C4-2B (cell line): Measurements from ENCODE around the gene P2RX7.

ENCODE experiments used
- CTCF ChIP-seq: fragments of 450-650 bp; conservative IDR thresholded peaks from 2 replicates; pipeline ENCODE4 v1.5.1; 2017; ENCODE audit warnings: mild to moderate bottlenecking
- ZFX ChIP-seq: fragments of 450-650 bp; IDR thresholded peaks from 2 replicates; pipeline ENCODE4 v1.6.1; 2017

GRCh38 chr12:121184984-121185889 is 52.6 kb downstream of the P2RX7 start:
- TF ChIP-seq CTCF (no peak), ZFX (no peak)
